Subcutaneous adipose tissue (tissue), 4 donors: ENCODE measurements around the gene AK9. TPM values are rescaled to one million over a fixed set of nuclear protein-coding genes. Genes with fewer than 3 reads are reported as not detected.

Experiments used
- CTCF ChIP-seq: fragments of 450-650 bp; IDR thresholded peaks from one replicate; pipeline ENCODE4 v1.5.1; 2016; ENCODE audit warnings: low read depth, mild to moderate bottlenecking, control low read depth, antibody characterized with exemption, moderate library complexity
- total RNA-seq, 4 donors: library from RNA; depleted of rRNA; stranded (reverse); fragments of >200 nt; gene quantifications; one replicate each; pipeline ENCODE4 v1.1.0, GENCODE V29; 2016

The AK9 gene
- total RNA-seq, 4 donors from 2014 or later = 7.0 to 9.8 (median 8.1) TPM

DNA sequence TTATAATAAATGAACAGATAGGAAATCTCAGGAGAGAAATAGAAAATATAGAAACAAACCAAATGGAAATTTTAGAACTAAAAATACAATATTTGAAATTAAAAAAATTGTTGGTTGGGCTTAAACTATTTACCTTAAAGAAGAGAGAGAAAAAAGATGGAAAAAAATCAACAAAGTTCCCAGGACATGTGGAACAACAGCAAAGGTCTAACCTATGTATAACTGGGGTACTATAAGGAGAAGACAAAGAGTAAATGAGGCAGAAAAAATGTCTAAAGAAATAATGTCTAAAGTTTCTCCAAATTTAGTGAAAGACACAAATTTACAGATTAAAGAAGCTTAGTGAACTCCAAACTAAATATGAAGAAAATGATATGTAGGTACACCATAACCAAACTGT lies 166.9 kb downstream of the AK9 start:
- TF ChIP-seq CTCF = no peak

- TF ChIP-seq CTCF = no peak
Observed at GRCh38 chr6:109523478-109523877, 167.5 kb downstream of the AK9 start.

DNA sequence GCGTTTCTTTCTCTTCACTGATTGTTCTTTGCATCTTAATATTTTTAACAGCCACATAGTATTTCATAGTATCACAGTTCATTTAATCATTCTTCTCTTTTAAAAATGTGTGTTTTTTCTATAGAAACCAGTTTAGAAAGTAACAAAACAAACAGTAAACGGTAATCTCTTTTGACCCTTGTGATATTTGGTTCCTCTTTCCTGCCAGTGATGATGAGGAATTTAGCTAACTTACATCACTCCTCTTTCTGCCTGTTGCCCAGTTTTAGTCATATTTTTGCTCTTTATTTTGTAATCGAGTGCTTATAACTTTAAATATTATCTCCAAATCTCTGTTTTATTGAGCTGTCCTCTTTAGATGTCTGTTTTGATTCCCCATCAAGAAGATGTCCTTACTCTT lies 169.9 kb downstream of the AK9 start:
- no peak for TF ChIP-seq CTCF

DNA sequence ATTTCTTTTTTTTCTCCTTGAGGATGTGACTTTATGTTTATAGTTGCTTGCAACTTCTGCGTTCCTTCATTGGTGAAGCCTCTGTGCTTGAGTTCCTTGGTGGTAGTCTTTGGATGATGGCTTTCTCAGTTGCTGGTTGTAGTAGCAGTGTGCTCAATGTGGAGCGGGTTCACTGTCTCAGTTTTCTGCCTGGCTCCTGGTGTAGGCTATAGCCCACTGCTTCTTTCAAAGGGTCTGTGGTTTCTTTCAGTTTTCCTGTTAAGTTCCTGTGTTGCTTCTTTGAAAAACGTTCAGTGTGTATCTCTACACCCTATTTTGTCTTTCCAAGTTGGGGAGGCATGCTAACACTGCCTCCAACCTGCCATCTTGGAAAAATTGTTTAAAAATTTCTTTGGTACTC lies 174.1 kb downstream of the AK9 start:
- TF ChIP-seq CTCF = no peak

- TF ChIP-seq CTCF = no peak
Observed at GRCh38 chr6:109515781-109516409, 175.1 kb downstream of the AK9 start.

- TF ChIP-seq CTCF = no peak
Observed at GRCh38 chr6:109514946-109515345, 176.1 kb downstream of the AK9 start.

- TF ChIP-seq CTCF = no peak
Observed at GRCh38 chr6:109513571-109514071, 177.4 kb downstream of the AK9 start.
